Activated CD8-positive, alpha-beta T cell treated with anti-CD3 and anti-CD28 coated beads for 36 hours (primary cell): Measurements from ENCODE around the gene ALPK1. TPM values are rescaled to one million over a fixed set of nuclear protein-coding genes. Genes with fewer than 3 reads are reported as not detected.

Source experiments
- ATAC-seq: fragments of 200-7000 bp; cut with Tn5 transposase; one replicate; pipeline ENCODE4 v1.10.0; 2021; ENCODE audit warnings: mild to moderate bottlenecking, moderate library complexity
- CTCF ChIA-PET: fragments of 350-600 bp; sonication (Branson Sonifier 250); formaldehyde crosslinking; loops from one replicate; lab custom pipeline; 2021; ENCODE audit warnings: antibody characterized with exemption; lab: Charles Lee
- POLR2A ChIA-PET: fragments of 350-600 bp; sonication (Branson Sonifier 250); formaldehyde crosslinking; loops from one replicate; lab custom pipeline; 2021; ENCODE audit warnings: antibody characterized with exemption; lab: Charles Lee
- DNase-seq: peaks from one replicate; pipeline ENCODE4 v3.0.0-alpha.2; 2020
- H3K27ac Mint-ChIP-seq: one replicate; pipeline ENCODE4 v1.8.0; 2021; ENCODE audit warnings: mild to moderate bottlenecking, mixed read lengths
- H3K27me3 Mint-ChIP-seq: one replicate; pipeline ENCODE4 v1.8.0; 2021; ENCODE audit warnings: mixed read lengths
- H3K36me3 Mint-ChIP-seq: one replicate; pipeline ENCODE4 v1.8.0; 2021; ENCODE audit warnings: low read depth, mixed read lengths
- H3K4me1 Mint-ChIP-seq: one replicate; pipeline ENCODE4 v1.8.0; 2021; ENCODE audit warnings: low read depth, mixed read lengths
- H3K4me3 Mint-ChIP-seq: one replicate; pipeline ENCODE4 v1.8.0; 2021; ENCODE audit warnings: mild to moderate bottlenecking, moderate library complexity, mixed read lengths
- H3K9me3 Mint-ChIP-seq: one replicate; pipeline ENCODE4 v1.8.0; 2021; ENCODE audit warnings: mixed read lengths
- intact Hi-C: fragments of 100-400 bp; cut with micrococcal nuclease; formaldehyde crosslinking; loops from one replicate; pipeline ENCODE4 v1.10.0; 2022
- total RNA-seq, 2 experiments: library from RNA; stranded (reverse); gene quantifications; one replicate each; pipeline ENCODE4 v1.2.3, GENCODE V29; 2021
- TF ChIP-seq, protein P1 (sequence below): fragments of 200-600 bp; IDR thresholded peaks from one replicate; pipeline ENCODE4 v1.8.0; 2022; ENCODE audit warnings: antibody characterized with exemption, mild to moderate bottlenecking

The ALPK1 gene
- total RNA-seq, 2 experiments from 2014 or later, result 13.4 to 13.7 TPM

DNA sequence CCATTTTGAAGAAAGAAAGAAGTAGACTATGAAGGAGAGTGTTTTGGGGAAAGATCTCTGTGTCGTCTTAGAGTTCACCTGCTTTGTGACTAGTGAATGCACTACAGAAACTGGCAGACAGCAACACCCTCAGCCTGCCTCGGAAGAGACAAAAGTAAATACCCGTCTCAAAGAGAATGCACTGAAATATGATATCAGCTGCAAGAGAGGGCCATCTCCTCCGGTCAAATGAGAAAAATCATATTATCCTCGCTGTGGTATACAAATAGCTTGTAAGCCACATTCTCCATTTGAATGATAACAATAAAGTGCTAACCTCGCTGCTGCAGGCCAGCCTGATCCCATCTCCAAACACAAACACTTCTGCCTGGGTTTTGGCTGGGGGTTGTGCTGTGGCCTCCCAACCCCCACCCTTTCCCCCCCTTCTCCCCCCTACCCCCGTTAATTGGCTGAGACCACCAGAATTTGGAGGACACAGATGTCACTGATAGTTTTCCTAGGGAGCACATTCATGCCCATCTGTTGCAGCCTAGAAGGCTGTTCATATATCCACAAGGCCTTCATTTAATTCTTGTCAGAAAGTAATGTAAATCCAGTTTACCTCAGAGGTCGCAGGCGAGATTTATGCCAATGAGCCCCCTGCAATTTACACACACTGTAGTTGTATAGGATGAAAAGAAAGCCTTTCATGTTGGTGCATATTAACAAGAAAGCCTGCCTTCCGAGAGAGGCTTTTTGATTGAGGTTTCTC is 46.3 kb downstream of the ALPK1 start:
- Mint-ChIP-seq H3K4me1 (no peaks in the 10 kb centered on the region), H3K27ac (no peak overlapping the region), H3K4me3 (no peak overlapping the region), H3K36me3 (no peaks in the 10 kb centered on the region), H3K27me3 (no peaks in the 10 kb centered on the region), H3K9me3 (no peaks in the 10 kb centered on the region)
- no peak for DNase-seq
- ATAC-seq, result no peak
- ChIA-PET CTCF (no interaction called here), POLR2A (no interaction called here)
- intact Hi-C loops, result no loop called here
- TF ChIP-seq, protein P1, sequence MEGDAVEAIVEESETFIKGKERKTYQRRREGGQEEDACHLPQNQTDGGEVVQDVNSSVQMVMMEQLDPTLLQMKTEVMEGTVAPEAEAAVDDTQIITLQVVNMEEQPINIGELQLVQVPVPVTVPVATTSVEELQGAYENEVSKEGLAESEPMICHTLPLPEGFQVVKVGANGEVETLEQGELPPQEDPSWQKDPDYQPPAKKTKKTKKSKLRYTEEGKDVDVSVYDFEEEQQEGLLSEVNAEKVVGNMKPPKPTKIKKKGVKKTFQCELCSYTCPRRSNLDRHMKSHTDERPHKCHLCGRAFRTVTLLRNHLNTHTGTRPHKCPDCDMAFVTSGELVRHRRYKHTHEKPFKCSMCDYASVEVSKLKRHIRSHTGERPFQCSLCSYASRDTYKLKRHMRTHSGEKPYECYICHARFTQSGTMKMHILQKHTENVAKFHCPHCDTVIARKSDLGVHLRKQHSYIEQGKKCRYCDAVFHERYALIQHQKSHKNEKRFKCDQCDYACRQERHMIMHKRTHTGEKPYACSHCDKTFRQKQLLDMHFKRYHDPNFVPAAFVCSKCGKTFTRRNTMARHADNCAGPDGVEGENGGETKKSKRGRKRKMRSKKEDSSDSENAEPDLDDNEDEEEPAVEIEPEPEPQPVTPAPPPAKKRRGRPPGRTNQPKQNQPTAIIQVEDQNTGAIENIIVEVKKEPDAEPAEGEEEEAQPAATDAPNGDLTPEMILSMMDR, result no peak

DNA sequence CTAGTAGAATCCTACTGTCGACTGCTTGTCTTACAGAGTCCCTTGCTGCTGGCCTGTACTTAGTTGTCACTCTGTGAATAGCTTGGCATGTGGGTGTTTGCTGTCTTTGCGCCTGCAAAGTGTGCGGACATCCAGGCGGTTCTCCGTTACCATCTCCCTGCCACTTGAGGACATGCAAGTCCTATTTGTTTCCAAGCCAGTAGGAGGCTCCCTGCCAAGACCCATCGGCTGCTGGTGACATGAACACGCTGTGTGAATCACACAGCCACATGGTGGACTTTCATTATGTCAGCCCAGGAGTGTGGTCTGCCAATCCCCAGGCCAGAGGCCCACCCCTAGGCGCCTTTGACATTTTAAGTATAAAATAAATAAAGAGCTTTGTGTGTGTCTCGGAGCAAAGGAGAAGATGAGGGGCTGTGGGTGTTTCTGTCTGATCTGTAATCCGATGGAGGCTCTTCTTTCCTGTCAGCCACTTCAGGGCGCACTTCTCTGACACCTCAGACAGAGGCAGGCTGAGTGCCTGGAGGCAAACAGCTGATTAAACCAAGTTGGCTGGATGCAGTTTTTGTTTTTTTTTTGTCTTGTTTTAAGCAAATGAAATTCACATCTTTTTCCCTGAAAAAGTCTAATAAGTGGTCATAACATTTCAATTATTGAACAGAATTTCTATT is 51.5 kb downstream of the ALPK1 start:
- ChIA-PET CTCF (no interaction called here), POLR2A (no interaction called here)
- ATAC-seq (no peak), DNase-seq (no peak)
- no peak overlapping the region for H3K4me3 Mint-ChIP-seq
- TF ChIP-seq, protein P1, result no peak
- H3K36me3 Mint-ChIP-seq, result no peaks in the 10 kb centered on the region
- no peaks in the 10 kb centered on the region for H3K4me1 Mint-ChIP-seq
- H3K27me3 Mint-ChIP-seq, result no peaks in the 10 kb centered on the region
- no peaks in the 10 kb centered on the region for H3K9me3 Mint-ChIP-seq
- intact Hi-C loops, result no loop called here
- H3K27ac Mint-ChIP-seq, result no peak overlapping the region

DNA sequence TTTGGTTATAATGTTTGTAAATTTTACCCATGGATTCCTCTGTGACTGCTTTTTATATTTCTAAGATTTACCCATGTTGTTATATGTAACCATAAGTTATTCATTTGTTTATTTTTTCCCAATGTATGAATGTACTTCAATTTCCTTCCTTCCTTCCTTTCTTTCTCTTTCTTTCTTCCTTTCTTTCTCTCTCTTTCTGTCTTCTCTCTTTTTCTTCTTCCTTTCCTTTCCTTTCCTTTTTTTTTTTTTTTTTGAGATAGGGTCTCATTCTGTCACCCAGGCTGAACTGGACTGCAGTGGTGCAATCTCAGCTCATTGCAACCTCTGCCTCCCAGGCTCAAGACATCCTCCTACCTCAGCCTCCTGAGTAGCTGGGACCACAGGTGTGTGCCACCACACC is 55.6 kb downstream of the ALPK1 start:
- TF ChIP-seq, protein P1, result no peak
- POLR2A ChIA-PET, result no interaction called here
- intact Hi-C loops, result no loop called here
- Mint-ChIP-seq H3K27me3 (no peaks in the 10 kb centered on the region), H3K9me3 (no peaks in the 10 kb centered on the region), H3K4me1 (no peaks in the 10 kb centered on the region), H3K36me3 (no peaks in the 10 kb centered on the region), H3K4me3 (no peak overlapping the region), H3K27ac (no peak overlapping the region)
- DNase-seq, result no peak
- ATAC-seq, result no peak
- CTCF ChIA-PET, result no interaction called here

DNA sequence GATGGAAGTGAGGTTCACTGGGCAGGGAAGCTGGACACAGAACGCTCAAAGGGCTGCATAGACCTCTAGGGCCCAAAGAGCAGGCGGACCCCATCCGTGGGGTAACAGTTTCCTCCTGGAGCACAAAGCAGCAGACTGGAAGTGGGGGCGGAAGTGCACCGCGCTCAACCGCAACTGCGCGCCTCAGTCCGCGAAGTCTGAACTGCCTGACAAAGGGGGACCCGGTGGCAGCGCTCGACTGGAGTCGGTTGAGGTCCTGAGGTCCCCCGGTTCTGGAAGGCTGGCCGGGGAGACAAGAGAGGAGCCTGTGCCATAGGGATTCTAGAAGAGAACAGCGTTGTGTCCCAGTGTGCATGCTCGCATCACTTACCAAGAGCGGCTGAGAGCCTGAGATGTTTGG is 58.5 kb downstream of the ALPK1 start:
- TF ChIP-seq, protein P1, result no peak
- H3K4me3 Mint-ChIP-seq, result no peak overlapping the region
- ATAC-seq, result no peak
- no peaks in the 10 kb centered on the region for H3K4me1 Mint-ChIP-seq
- POLR2A ChIA-PET, result no interaction called here
- no peaks in the 10 kb centered on the region for H3K36me3 Mint-ChIP-seq
- no peaks in the 10 kb centered on the region for H3K27me3 Mint-ChIP-seq
- no peak for DNase-seq
- intact Hi-C loops, result no loop called here
- CTCF ChIA-PET, result no interaction called here
- H3K9me3 Mint-ChIP-seq, result no peaks in the 10 kb centered on the region
- H3K27ac Mint-ChIP-seq, result no peak overlapping the region

DNA sequence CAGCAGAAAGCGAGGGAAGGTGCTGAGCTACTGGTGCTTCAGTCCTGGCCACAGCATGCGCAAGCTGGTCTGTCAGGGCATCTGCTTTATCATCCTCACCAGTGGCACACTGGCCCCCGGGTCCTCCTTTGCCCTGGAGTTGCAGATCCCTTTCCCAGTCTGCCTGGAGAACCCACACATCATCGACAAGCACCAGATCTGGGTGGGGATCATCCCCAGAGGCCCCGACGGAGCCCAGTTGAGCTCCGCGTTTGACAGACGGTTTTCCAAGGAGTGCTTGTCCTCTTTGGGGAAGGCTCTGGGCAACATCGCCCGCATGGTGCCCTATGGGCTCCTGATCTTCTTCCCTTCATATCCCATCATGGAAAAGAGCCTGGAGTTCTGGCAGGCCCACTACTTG is 60.3 kb downstream of the ALPK1 start:
- no peak for DNase-seq
- POLR2A ChIA-PET, result no interaction called here
- H3K27me3 Mint-ChIP-seq, result no peaks in the 10 kb centered on the region
- no peaks in the 10 kb centered on the region for H3K4me1 Mint-ChIP-seq
- TF ChIP-seq, protein P1, result no peak
- no peak for ATAC-seq
- no peak overlapping the region for H3K27ac Mint-ChIP-seq
- intact Hi-C loops, result no loop called here
- CTCF ChIA-PET, result no interaction called here
- H3K4me3 Mint-ChIP-seq, result no peak overlapping the region
- peaks cover 4% of the 10 kb centered on the region for H3K9me3 Mint-ChIP-seq
- H3K36me3 Mint-ChIP-seq, result peaks cover 11% of the 10 kb centered on the region
